Central memory CD4-positive, alpha-beta T cell (primary cell): ENCODE measurements around the gene AGMO.

ENCODE experiments used
- DNase-seq: peaks from one replicate; pipeline ENCODE4 v3.0.0; 2022

AGMO gene

GRCh38 chr7:15209429-15209828, 352.4 kb downstream of the AGMO start:
- DNase-seq = no peak

- no peak for DNase-seq
Measured at GRCh38 chr7:15204421-15204820, 357.4 kb downstream of the AGMO start.

GRCh38 chr7:15199482-15199881, 362.3 kb downstream of the AGMO start:
- DNase-seq = no peak

GRCh38 chr7:15197042-15197977, 364.5 kb downstream of the AGMO start:
- DNase-seq = no peak

- no peak for DNase-seq
Measured at GRCh38 chr7:15178065-15178464, 383.8 kb downstream of the AGMO start.

GRCh38 chr7:15176089-15176488, 385.7 kb downstream of the AGMO start:
- DNase-seq = no peak

GRCh38 chr7:15175152-15175551, 386.7 kb downstream of the AGMO start:
- DNase-seq = no peak

- no peak for DNase-seq
Measured at GRCh38 chr7:15174485-15174884, 387.3 kb downstream of the AGMO start.

- DNase-seq = no peak
Measured at GRCh38 chr7:15168489-15168888, 393.3 kb downstream of the AGMO start.

GRCh38 chr7:15167912-15168311, 393.9 kb downstream of the AGMO start:
- DNase-seq = no peak

- DNase-seq = no peak
Measured at GRCh38 chr7:15166620-15167019, 395.2 kb downstream of the AGMO start.

- no peak for DNase-seq
Measured at GRCh38 chr7:15159261-15159660, 402.6 kb downstream of the AGMO start.

- DNase-seq = no peak
Measured at GRCh38 chr7:15158141-15158810, 403.5 kb downstream of the AGMO start.
